Kidney epithelial cell (primary cell): ENCODE results near the gene ERBB2. TPM values are rescaled to one million over a fixed set of nuclear protein-coding genes. Genes with fewer than 3 reads are reported as not detected.
A peak's percentile ranks its signal among the peaks of the same experiment; 100 is the strongest.

Experiments used
- DNase-seq: peaks from one replicate; pipeline ENCODE4 v3.0.0-alpha.2; 2010; ENCODE audit warnings: low read depth
- H3K27me3 ChIP-seq: 2 replicates; pipeline ENCODE4 v1.6.0; 2011; ENCODE audit warnings: low read length; ENCODE audit not compliant: control insufficient read depth, insufficient read depth
- H3K36me3 ChIP-seq: 2 replicates; pipeline ENCODE4 v1.5.1; 2011; ENCODE audit warnings: low read length; ENCODE audit not compliant: control insufficient read depth, insufficient read depth
- H3K4me3 ChIP-seq: 2 replicates; pipeline ENCODE4 v1.5.1; 2011; ENCODE audit warnings: low read depth, mild to moderate bottlenecking, control low read depth, low read length
- CTCF ChIP-seq: IDR thresholded peaks from 2 replicates; pipeline ENCODE4 v1.5.1; 2011; ENCODE audit warnings: mild to moderate bottlenecking, moderate library complexity, low read length, control low read depth, inconsistent platforms; ENCODE audit not compliant: insufficient read depth, poor library complexity, severe bottlenecking
- total RNA-seq: library from RNA; depleted of rRNA; stranded (reverse); fragments of >200 nt; gene quantifications from 2 replicates; pipeline ENCODE4 v1.2.3, GENCODE V29; 2015

Gene ERBB2
- total RNA-seq, 1 donor from 2014 or later = 44.1 TPM

- no peak for DNase-seq
- H3K4me3 ChIP-seq = no peak overlapping the region
Observed at GRCh38 chr17:39663688-39664580, 35.9 kb upstream of the ERBB2 start.

GRCh38 chr17:39664581-39665561 is 35.0 kb upstream of the ERBB2 start, which contains the start of gene TCAP:
TSS of gene TCAP (plus strand) at chr17:39665349. CDS start at chr17:39665360, 11 bp downstream.
- Histone ChIP-seq H3K27me3 (peaks cover 36% of the 10 kb centered on the region), H3K4me3 (no peak within 1 kb of the TSS), H3K36me3 (no peaks in the 10 kb centered on the region)
- DNase-seq = no peak
- TF ChIP-seq CTCF = no peak

More at GRCh38 chr17:39663688-39664580, 35.9 kb upstream of the ERBB2 start:
- H3K27me3 ChIP-seq = peaks cover 30% of the 10 kb centered on the region
- no peaks in the 10 kb centered on the region for H3K36me3 ChIP-seq
- TF ChIP-seq CTCF = no peak

GRCh38 chr17:39665642-39666224 is 34.1 kb upstream of the ERBB2 start:
- DNase-seq = no peak
- no peak overlapping the region for H3K4me3 ChIP-seq
- H3K36me3 ChIP-seq = no peaks in the 10 kb centered on the region
- peaks cover 42% of the 10 kb centered on the region for H3K27me3 ChIP-seq
- TF ChIP-seq CTCF = peak; percentile 23

- no peak overlapping the region for H3K4me3 ChIP-seq
- DNase-seq = no peak
- no peak for TF ChIP-seq CTCF
- H3K27me3 ChIP-seq = peaks cover 45% of the 10 kb centered on the region
- H3K36me3 ChIP-seq = no peaks in the 10 kb centered on the region
Observed at GRCh38 chr17:39666231-39666600, 33.6 kb upstream of the ERBB2 start.

GRCh38 chr17:39666601-39667261 is 33.1 kb upstream of the ERBB2 start:
- TF ChIP-seq CTCF = no peak
- Histone ChIP-seq H3K27me3 (peaks cover 49% of the 10 kb centered on the region), H3K36me3 (no peaks in the 10 kb centered on the region)

More at GRCh38 chr17:39666601-39667261, 33.1 kb upstream of the ERBB2 start:
- no peak overlapping the region for H3K4me3 ChIP-seq
- no peak for DNase-seq
